Smooth muscle cell (in vitro differentiated cells): ENCODE data around the gene CWF19L1. TPM values are rescaled to one million over a fixed set of nuclear protein-coding genes. Genes with fewer than 3 reads are reported as not detected.
A peak's percentile ranks its signal among the peaks of the same experiment; 100 is the strongest.

Experiments
- DNase-seq: peaks from one replicate; lab custom pipeline; 2025; ENCODE audit not compliant: unreplicated experiment; lab: John Stamatoyannopoulos, UW
- H2AFZ ChIP-seq: fragments of 200-600 bp; sonication (generic); 2 replicates; pipeline ENCODE4 v1.6.0; 2016; ENCODE audit warnings: antibody characterized with exemption, low read depth, mild to moderate bottlenecking
- H3F3A ChIP-seq: fragments of 200-600 bp; sonication (generic); 2 replicates; pipeline ENCODE4 v1.6.0; 2017; ENCODE audit warnings: antibody characterized with exemption, low read depth
- H3K27ac ChIP-seq: fragments of 200-600 bp; sonication (generic); 2 replicates; pipeline ENCODE4 v1.5.1; 2016; ENCODE audit warnings: low read depth, mild to moderate bottlenecking
- H3K27me3 ChIP-seq: fragments of 200-600 bp; sonication (generic); 2 replicates; pipeline ENCODE4 v1.6.1; 2016; ENCODE audit warnings: low read depth, mild to moderate bottlenecking
- H3K36me3 ChIP-seq: fragments of 200-600 bp; sonication (generic); 2 replicates; pipeline ENCODE4 v1.5.1; 2016; ENCODE audit warnings: low read depth
- H3K4me1 ChIP-seq: fragments of 200-600 bp; sonication (generic); 2 replicates; pipeline ENCODE4 v1.5.1; 2016; ENCODE audit warnings: low read depth
- H3K4me2 ChIP-seq: fragments of 200-600 bp; sonication (generic); 2 replicates; pipeline ENCODE4 v1.6.0; 2016; ENCODE audit warnings: mild to moderate bottlenecking
- H3K4me3 ChIP-seq: fragments of 200-600 bp; sonication (generic); 2 replicates; pipeline ENCODE4 v1.5.1; 2016; ENCODE audit warnings: mild to moderate bottlenecking
- H3K79me2 ChIP-seq: fragments of 200-600 bp; sonication (generic); 2 replicates; pipeline ENCODE4 v1.6.0; 2016; ENCODE audit warnings: low read depth, mild to moderate bottlenecking
- H3K9ac ChIP-seq: fragments of 200-600 bp; sonication (generic); 2 replicates; pipeline ENCODE4 v1.6.0; 2016; ENCODE audit warnings: low read depth
- H3K9me3 ChIP-seq: fragments of 200-600 bp; sonication (generic); replicated peaks from 2 replicates; pipeline ENCODE4 v1.5.1; 2016; ENCODE audit warnings: low read depth
- H4K20me1 ChIP-seq: fragments of 200-600 bp; sonication (generic); 2 replicates; pipeline ENCODE4 v1.6.0; 2016; ENCODE audit warnings: low read depth
- CTCF ChIP-seq: fragments of 200-600 bp; sonication (generic); IDR thresholded peaks from 2 replicates; pipeline ENCODE4 v1.5.1; 2017; ENCODE audit warnings: borderline replicate concordance, mild to moderate bottlenecking, antibody characterized with exemption; ENCODE audit not compliant: insufficient read depth, poor library complexity, severe bottlenecking
- WGBS: methylation state at CpG from one replicate; pipeline ENCODE4 v1.1.7; 2016; ENCODE audit warnings: low lambda C conversion rate; 5-methylcytosine and 5-hydroxymethylcytosine counted together
- polyA plus RNA-seq: library from polyadenylated mRNA; unstranded; fragments of >200 nt; fragmentation: Nextera tagmentation; extraction: Ambion mirVana; gene quantifications from 2 replicates; pipeline ENCODE4 v1.2.1, GENCODE V29; 2016
- total RNA-seq: library from RNA; depleted of rRNA; stranded (reverse); fragments of >200 nt; gene quantifications from 2 replicates; pipeline ENCODE4 v1.2.3, GENCODE V29; 2014

Gene CWF19L1
- total and polyA plus RNA-seq, 2 experiments from 2014 or later: 12.1 to 12.7 TPM

- H3K27ac ChIP-seq: peak within 1 kb of the TSS; percentile 76
- H3K4me1 ChIP-seq: peaks cover 18% of the 10 kb centered on the region
- peak within 1 kb of the TSS; percentile 97 for H2AFZ ChIP-seq
- no peaks in the 10 kb centered on the region for H3K27me3 ChIP-seq
- H3K9me3 ChIP-seq: no peaks in the 10 kb centered on the region
- no peaks in the 10 kb centered on the region for H4K20me1 ChIP-seq
- peak within 1 kb of the TSS; percentile 91 for H3K4me3 ChIP-seq
- peak; percentile 81 for DNase-seq
- peaks cover 20% of the 10 kb centered on the region for H3K79me2 ChIP-seq
- WGBS: under 1% methylated on average over 64 of the region's 65 CpGs
- H3K36me3 ChIP-seq: peaks cover 21% of the 10 kb centered on the region
- peak within 1 kb of the TSS; percentile 93 for H3K9ac ChIP-seq
- H3F3A ChIP-seq: peaks cover 6% of the 10 kb centered on the region
- no peak for TF ChIP-seq CTCF
- H3K4me2 ChIP-seq: peak within 1 kb of the TSS; percentile 85
Measured at GRCh38 chr10:100185364-100186252, 81.8 kb downstream of the CWF19L1 start, which contains the start of gene ERLIN1. ERLIN1 (minus strand) TSS chr10:100186029; CDS start chr10:100185626, 403 bp downstream.

GRCh38 chr10:100184840-100185239 is 82.6 kb downstream of the CWF19L1 start:
- no peaks in the 10 kb centered on the region for H3K9me3 ChIP-seq
- H3K79me2 ChIP-seq: peaks cover 20% of the 10 kb centered on the region
- peaks cover 6% of the 10 kb centered on the region for H3F3A ChIP-seq
- H3K36me3 ChIP-seq: peaks cover 15% of the 10 kb centered on the region
- TF ChIP-seq CTCF: no peak
- H4K20me1 ChIP-seq: no peaks in the 10 kb centered on the region
- H3K4me3 ChIP-seq: peak overlapping the region; percentile 91
- WGBS: 30% methylated on average over 4 of the region's 4 CpGs
- no peaks in the 10 kb centered on the region for H3K27me3 ChIP-seq
- no peak for DNase-seq
- H3K4me2 ChIP-seq: peak overlapping the region; percentile 85
- peak overlapping the region; percentile 97 for H2AFZ ChIP-seq
- peaks cover 18% of the 10 kb centered on the region for H3K4me1 ChIP-seq
- H3K27ac ChIP-seq: peak overlapping the region; percentile 76
- H3K9ac ChIP-seq: peak overlapping the region; percentile 93

GRCh38 chr10:100184426-100184825 is 83.0 kb downstream of the CWF19L1 start:
- Histone ChIP-seq H3K79me2 (peaks cover 20% of the 10 kb centered on the region), H3K27ac (no peak overlapping the region), H3K9ac (no peak overlapping the region), H3F3A (peaks cover 6% of the 10 kb centered on the region), H3K27me3 (no peaks in the 10 kb centered on the region), H2AFZ (peak overlapping the region; percentile 97), H4K20me1 (no peaks in the 10 kb centered on the region), H3K4me1 (peaks cover 18% of the 10 kb centered on the region), H3K4me2 (peak overlapping the region; percentile 85), H3K9me3 (no peaks in the 10 kb centered on the region), H3K4me3 (peak overlapping the region; percentile 91), H3K36me3 (peaks cover 11% of the 10 kb centered on the region)
- no peak for TF ChIP-seq CTCF
- no peak for DNase-seq
- 66% methylated on average over 1 of the region's 1 CpG for WGBS
